ENCODE results near the gene KCNS3.

GRCh38 chr2:17835516-17835915 lies 43.0 kb upstream of the KCNS3 start:
- no peak for TF ChIP-seq CTCF (conservative IDR thresholded peaks at IDR 0.05)
- no peak for TF ChIP-seq EZH2 (IDR thresholded peaks at IDR 0.05; ENCODE audit: low read depth)

Measured in PC-9 (cell line).